ENCODE results near the gene GAPDH.

Gene GAPDH

GRCh38 chr12:6541371-6542165, 7.3 kb downstream of the GAPDH start:
- peak overlapping the region; percentile 95 for H3K27ac ChIP-seq
- CTCF ChIA-PET = no interaction called here
- POLR2A ChIA-PET (ENCODE audit: low non-redundant PET) = no interaction called here
- DNase-seq (ENCODE audit: low spot score) = no peak
- TF ChIP-seq, protein P1, sequence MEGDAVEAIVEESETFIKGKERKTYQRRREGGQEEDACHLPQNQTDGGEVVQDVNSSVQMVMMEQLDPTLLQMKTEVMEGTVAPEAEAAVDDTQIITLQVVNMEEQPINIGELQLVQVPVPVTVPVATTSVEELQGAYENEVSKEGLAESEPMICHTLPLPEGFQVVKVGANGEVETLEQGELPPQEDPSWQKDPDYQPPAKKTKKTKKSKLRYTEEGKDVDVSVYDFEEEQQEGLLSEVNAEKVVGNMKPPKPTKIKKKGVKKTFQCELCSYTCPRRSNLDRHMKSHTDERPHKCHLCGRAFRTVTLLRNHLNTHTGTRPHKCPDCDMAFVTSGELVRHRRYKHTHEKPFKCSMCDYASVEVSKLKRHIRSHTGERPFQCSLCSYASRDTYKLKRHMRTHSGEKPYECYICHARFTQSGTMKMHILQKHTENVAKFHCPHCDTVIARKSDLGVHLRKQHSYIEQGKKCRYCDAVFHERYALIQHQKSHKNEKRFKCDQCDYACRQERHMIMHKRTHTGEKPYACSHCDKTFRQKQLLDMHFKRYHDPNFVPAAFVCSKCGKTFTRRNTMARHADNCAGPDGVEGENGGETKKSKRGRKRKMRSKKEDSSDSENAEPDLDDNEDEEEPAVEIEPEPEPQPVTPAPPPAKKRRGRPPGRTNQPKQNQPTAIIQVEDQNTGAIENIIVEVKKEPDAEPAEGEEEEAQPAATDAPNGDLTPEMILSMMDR (conservative IDR thresholded peaks at IDR 0.05; ENCODE audit: low read depth) = no peak

DNA sequence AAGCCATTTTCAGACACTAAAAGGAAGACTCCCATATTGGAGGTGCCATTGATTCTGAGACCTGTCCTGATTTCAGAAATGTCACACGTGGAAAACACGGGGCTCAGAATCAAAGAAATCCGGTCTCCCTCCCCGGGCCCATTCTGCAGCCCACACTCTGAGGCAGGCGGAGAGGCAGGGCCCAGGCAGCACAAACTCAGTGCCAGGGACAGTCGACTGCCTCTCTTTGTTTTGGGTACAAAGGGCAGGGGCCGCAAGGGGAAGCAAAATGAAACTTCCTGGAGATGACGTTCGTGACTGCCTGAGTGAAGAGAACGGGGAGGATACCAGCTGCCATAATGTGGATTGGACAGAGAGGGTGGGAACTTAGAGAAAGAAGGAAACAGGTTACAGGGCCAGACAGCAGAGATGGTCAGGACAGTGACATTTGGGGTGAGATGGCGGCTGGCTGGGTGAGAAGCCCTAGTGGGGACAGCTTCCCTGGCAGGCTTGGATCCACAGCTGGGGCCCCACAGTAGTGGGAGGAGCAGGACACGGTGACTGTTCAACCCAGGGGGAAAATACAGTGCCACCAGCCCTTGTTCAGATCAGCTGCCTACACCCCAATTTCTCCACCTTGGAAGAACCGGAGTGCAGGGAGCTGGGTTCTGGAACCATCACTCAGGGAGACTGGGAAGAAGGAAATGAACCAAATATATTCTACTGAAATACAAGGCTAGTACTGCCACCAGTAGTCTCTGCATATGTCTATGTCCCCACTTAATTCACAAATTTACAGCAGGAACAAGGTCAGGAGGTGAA, 8.1 kb downstream of the GAPDH start:
- no peak for DNase-seq (ENCODE audit: low spot score)
- POLR2A ChIA-PET (ENCODE audit: low non-redundant PET) = no interaction called here
- peak overlapping the region; percentile 95 for H3K27ac ChIP-seq
- CTCF ChIA-PET = no interaction called here
- TF ChIP-seq, protein P1 (conservative IDR thresholded peaks at IDR 0.05; ENCODE audit: low read depth) = no peak

GRCh38 chr12:6546016-6546415, 11.7 kb downstream of the GAPDH start:
- no peak for DNase-seq (ENCODE audit: low spot score)
- TF ChIP-seq, protein P1 (conservative IDR thresholded peaks at IDR 0.05; ENCODE audit: low read depth) = no peak
- H3K27ac ChIP-seq = no peak overlapping the region
- ChIA-PET POLR2A (ENCODE audit: low non-redundant PET) (no interaction called here), CTCF (interaction anchor here (0.6 kb wide), 1 partner anchor 12 kb away, joined by 6 read pairs; no protein-coding TSS in a partner anchor)

DNA sequence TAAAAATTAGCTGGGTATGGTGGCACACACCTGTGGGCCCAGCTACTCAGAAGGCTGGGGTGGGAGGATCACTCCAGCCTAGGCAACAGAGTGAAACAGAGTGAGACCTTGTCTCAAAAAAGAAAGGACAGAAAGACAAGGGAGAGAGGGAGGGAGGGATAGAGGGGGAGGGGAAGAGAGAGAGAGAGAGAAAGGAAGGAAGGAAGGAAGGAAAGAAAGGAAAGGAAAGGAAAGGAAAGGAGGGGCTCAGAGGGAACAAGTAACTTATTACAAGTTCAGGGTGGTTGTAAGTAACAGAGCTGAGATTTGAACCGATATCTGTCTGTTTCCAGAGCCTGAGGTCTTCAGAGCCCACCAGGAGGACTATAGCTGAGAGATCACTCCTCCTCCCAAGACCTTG, 13.2 kb downstream of the GAPDH start:
- H3K27ac ChIP-seq = peak overlapping the region; percentile 70
- POLR2A ChIA-PET (ENCODE audit: low non-redundant PET) = no interaction called here
- no peak for DNase-seq (ENCODE audit: low spot score)
- CTCF ChIA-PET = interaction anchor here (1.1 to 3.1 kb wide), 2 partner anchors 10 to 16 kb away, joined by 3 to 9 read pairs; no protein-coding TSS in a partner anchor
- TF ChIP-seq, protein P1 (conservative IDR thresholded peaks at IDR 0.05; ENCODE audit: low read depth) = no peak

GRCh38 chr12:6547987-6548386, 13.7 kb downstream of the GAPDH start:
- TF ChIP-seq, protein P1 (conservative IDR thresholded peaks at IDR 0.05; ENCODE audit: low read depth) = no peak
- H3K27ac ChIP-seq = peak overlapping the region; percentile 70
- POLR2A ChIA-PET (ENCODE audit: low non-redundant PET) = no interaction called here
- CTCF ChIA-PET = interaction anchor here (1.1 to 3.1 kb wide), 2 partner anchors 10 to 16 kb away, joined by 3 to 9 read pairs; no protein-coding TSS in a partner anchor
- DNase-seq (ENCODE audit: low spot score) = peak; percentile 63

DNA sequence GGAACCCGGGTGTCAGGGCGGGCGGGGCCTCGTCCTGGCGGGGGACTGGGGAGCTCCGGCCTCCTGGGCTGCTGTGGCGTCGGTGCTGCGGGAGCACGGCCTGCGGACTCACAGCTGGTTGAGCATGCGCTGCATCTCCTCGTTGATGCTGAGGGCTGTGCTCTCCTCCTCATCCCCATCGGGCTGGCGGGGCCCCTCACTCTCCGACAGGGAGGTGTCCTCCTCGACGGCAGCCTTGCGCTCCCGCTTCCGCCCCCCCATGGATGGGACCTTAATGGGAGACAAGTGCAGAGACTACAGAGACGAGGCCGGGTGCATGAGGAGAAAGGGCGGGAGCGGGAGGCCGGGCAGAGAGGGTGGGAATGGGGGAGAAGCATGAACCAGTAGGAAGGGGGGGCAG, 14.2 kb downstream of the GAPDH start:
- peak overlapping the region; percentile 70 for H3K27ac ChIP-seq
- CTCF ChIA-PET = interaction anchor here (3.1 kb wide), 1 partner anchor 10 kb away, joined by 9 read pairs; no protein-coding TSS in a partner anchor

More for the DNA sequence above, 14.2 kb downstream of the GAPDH start:
- POLR2A ChIA-PET (ENCODE audit: low non-redundant PET) = no interaction called here
- TF ChIP-seq, protein P1 (conservative IDR thresholded peaks at IDR 0.05; ENCODE audit: low read depth) = no peak
- no peak for DNase-seq (ENCODE audit: low spot score)
